NCI-H2029 treated with DMSO at 0.1 percent for 48 hours (cell line): ENCODE data around the gene HMCN1.

Source experiments
- DNase-seq: peaks from one replicate; lab custom pipeline; 2025; lab: John Stamatoyannopoulos, UW

The HMCN1 gene

GRCh38 chr1:186030453-186030852 lies 296.3 kb downstream of the HMCN1 start:
- DNase-seq = no peak

- DNase-seq = no peak
Measured at GRCh38 chr1:186033847-186034271, 299.7 kb downstream of the HMCN1 start.

GRCh38 chr1:186042230-186042629 lies 308.0 kb downstream of the HMCN1 start:
- DNase-seq = no peak

GRCh38 chr1:186043296-186043695 lies 309.1 kb downstream of the HMCN1 start:
- DNase-seq = no peak

- DNase-seq = no peak
Measured at GRCh38 chr1:186044079-186044685, 310.0 kb downstream of the HMCN1 start.

GRCh38 chr1:186046437-186047211 lies 312.4 kb downstream of the HMCN1 start:
- no peak for DNase-seq

- no peak for DNase-seq
Measured at GRCh38 chr1:186050360-186050759, 316.2 kb downstream of the HMCN1 start.

GRCh38 chr1:186054003-186054402 lies 319.8 kb downstream of the HMCN1 start:
- DNase-seq = no peak

- DNase-seq = no peak
Measured at GRCh38 chr1:186054932-186055331, 320.7 kb downstream of the HMCN1 start.

GRCh38 chr1:186055846-186056245 lies 321.7 kb downstream of the HMCN1 start:
- no peak for DNase-seq

GRCh38 chr1:186057086-186057485 lies 322.9 kb downstream of the HMCN1 start:
- no peak for DNase-seq

GRCh38 chr1:186059311-186059710 lies 325.1 kb downstream of the HMCN1 start:
- DNase-seq = peak; percentile 2

- no peak for DNase-seq
Measured at GRCh38 chr1:186059752-186060151, 325.6 kb downstream of the HMCN1 start.

- no peak for DNase-seq
Measured at GRCh38 chr1:186060226-186060625, 326.0 kb downstream of the HMCN1 start.

- DNase-seq = no peak
Measured at GRCh38 chr1:186063091-186063657, 329.0 kb downstream of the HMCN1 start.

GRCh38 chr1:186066411-186066810 lies 332.2 kb downstream of the HMCN1 start:
- DNase-seq = no peak

- DNase-seq = no peak
Measured at GRCh38 chr1:186073697-186074096, 339.5 kb downstream of the HMCN1 start.

GRCh38 chr1:186076006-186076405 lies 341.8 kb downstream of the HMCN1 start:
- no peak for DNase-seq

GRCh38 chr1:186078245-186078644 lies 344.1 kb downstream of the HMCN1 start:
- DNase-seq = no peak

- no peak for DNase-seq
Measured at GRCh38 chr1:186079084-186079684, 345.0 kb downstream of the HMCN1 start.

- DNase-seq = peak; percentile 96
Measured at GRCh38 chr1:186082235-186082937, 348.2 kb downstream of the HMCN1 start.

- DNase-seq = no peak
Measured at GRCh38 chr1:186086583-186086982, 352.4 kb downstream of the HMCN1 start.
